ENCODE measurements around the gene KIRREL3.

- TF ChIP-seq FOSL1 (IDR thresholded peaks at IDR 0.05; ENCODE audit: insufficient read depth, low read depth, low read length) = no peak
- no peak for TF ChIP-seq POLR2A (IDR thresholded peaks at IDR 0.05; ENCODE audit: control extremely low read depth in 1 of 2, low read depth in 2 of 2, low read length in 2 of 2)
- no peak for TF ChIP-seq GTF2F1 (IDR thresholded peaks at IDR 0.05; ENCODE audit: borderline replicate concordance, low read depth, low read length)
- no peak for TF ChIP-seq HDAC6 (IDR thresholded peaks at IDR 0.05; ENCODE audit: low read depth, low read length)
- TF ChIP-seq CTCF (IDR thresholded peaks at IDR 0.05; ENCODE audit: control extremely low read depth in 1 of 3, insufficient read depth in 1 of 3, low read depth in 1 of 3, low read length in 3 of 3) = no peak
- no peak for TF ChIP-seq SUZ12 (IDR thresholded peaks at IDR 0.05; ENCODE audit: low read length)
- no peak for TF ChIP-seq POLR2AphosphoS5 (IDR thresholded peaks at IDR 0.05; ENCODE audit: low read depth, low read length)
- TF ChIP-seq RAD21 (IDR thresholded peaks at IDR 0.05 in 1 of 2, conservative IDR thresholded peaks at IDR 0.05 in 1 of 2; ENCODE audit: low read depth in 2 of 2, low read length in 2 of 2) = no peak
- no peak for TF ChIP-seq TCF12 (IDR thresholded peaks at IDR 0.05; ENCODE audit: low read depth, low read length)
- no peak for TF ChIP-seq TAF7 (optimal IDR thresholded peaks at IDR 0.05; ENCODE audit: borderline replicate concordance, low read depth, low read length)
- TF ChIP-seq EP300 (IDR thresholded peaks at IDR 0.05; ENCODE audit: borderline replicate concordance in 1 of 2, low read depth in 2 of 2, low read length in 2 of 2) = no peak
- no peak for TF ChIP-seq CBX5 (IDR thresholded peaks at IDR 0.05; ENCODE audit: low read depth, low read length)
- no peak for TF ChIP-seq TAF1 (IDR thresholded peaks at IDR 0.05; ENCODE audit: low read depth, low read length)
- TF ChIP-seq RXRA (IDR thresholded peaks at IDR 0.05; ENCODE audit: insufficient read depth, low read depth, low read length) = no peak
Observed at GRCh38 chr11:126965331-126965730, 35.2 kb downstream of the KIRREL3 start.

Data from H1 (cell line).